Measurements from ENCODE around the gene RIMS4. TPM values are rescaled to one million over a fixed set of nuclear protein-coding genes. Genes with fewer than 3 reads are reported as not detected.
"Not testable (repeated sequence)": the region's sequence is repeated elsewhere in the genome, so short reads cannot be mapped to it uniquely, and the experiment has no call there.

RIMS4 gene
- total RNA-seq, 1 donor from 2014 or later, result 8.0 TPM

DNA sequence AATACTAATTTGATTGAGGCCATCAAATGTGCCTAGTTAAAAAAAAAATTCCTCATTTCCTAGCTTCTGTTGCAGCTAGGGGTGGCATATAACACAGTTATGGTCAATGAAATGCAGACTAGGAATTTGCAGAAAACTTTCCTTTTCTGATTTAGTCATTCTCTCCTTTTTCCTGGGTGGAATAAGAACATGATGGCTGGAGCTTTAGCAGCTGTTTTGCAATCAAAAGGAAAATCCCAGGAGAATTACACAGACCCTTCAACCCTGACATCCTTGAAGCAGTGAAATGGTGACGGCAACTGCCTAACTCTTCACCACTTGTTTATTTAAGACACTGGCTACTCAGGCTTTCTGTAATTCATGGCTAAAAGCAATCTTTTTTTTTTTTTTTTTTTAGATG lies 23.1 kb upstream of the RIMS4 start:
- DNase-seq (ENCODE audit: low spot score) (no peak), ATAC-seq (no peak)

DNA sequence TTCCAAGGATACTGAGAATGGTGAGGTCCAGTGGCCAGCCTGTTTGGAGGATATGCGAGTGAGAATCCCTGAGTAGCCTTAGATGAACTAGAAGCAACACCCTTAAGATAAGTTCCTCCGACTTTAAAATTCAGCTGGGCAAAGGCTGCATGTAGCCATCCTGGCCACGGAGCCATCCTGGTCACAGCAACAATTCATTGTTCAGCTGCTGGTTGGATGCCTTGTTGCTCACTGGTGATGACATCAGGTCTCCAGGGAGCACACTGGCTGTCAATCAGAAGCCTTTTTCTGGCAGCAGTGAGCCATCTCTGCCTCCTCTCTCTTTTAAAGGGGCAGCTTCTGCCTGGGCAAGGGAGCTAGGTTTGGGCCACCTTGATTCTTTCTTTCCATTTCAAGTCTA lies 22.4 kb upstream of the RIMS4 start:
- DNase-seq (ENCODE audit: low spot score) (no peak), ATAC-seq (no peak)
- intact Hi-C loops (cut with DNase I), result no loop called here

More for the DNA sequence above, 23.1 kb upstream of the RIMS4 start:
- intact Hi-C loops (cut with DNase I), result no loop called here

DNA sequence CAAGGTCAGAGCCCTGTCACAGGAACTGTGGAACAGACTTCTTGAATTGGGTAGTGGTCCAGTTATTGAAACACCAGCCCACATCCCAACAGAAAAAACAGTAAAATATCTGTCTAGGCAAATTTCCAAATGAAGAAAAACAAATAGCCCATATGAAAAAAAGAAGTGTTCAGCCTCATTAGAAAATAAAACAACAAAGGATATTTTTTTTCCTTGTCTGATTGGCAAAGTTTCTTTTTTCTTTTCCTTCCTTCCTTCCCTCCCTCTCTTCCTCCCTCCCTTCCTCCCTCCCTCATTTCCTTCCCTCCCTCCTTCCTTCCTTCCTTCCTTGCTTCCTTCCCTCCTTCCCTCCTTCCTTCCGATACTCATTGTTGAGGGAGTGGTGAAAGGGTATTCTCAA lies 20.6 kb upstream of the RIMS4 start:
- DNase-seq (ENCODE audit: low spot score) (no peak), ATAC-seq (no peak)
- intact Hi-C loops (cut with DNase I), result no loop called here

DNA sequence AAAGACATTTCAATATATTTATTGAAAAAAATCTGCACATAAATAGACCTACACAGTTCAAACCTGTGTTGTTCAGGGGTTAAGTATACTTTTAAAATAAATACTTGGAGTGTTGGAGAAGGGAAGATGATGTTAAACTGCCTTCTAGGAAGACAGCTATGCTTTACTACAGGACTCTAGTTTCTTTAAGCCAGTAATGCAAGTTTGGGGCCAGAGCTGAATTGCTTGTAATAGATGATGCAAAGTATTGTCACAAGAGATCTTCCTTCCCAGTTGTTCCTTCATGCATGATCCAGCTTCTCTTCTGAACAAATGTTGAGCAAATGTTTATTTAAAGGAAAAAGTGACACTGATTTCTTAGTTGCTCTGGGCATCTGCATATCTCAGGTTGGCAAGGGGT lies 20.2 kb upstream of the RIMS4 start:
- DNase-seq (ENCODE audit: low spot score), result no peak
- intact Hi-C loops (cut with DNase I), result no loop called here
- ATAC-seq, result no peak

DNA sequence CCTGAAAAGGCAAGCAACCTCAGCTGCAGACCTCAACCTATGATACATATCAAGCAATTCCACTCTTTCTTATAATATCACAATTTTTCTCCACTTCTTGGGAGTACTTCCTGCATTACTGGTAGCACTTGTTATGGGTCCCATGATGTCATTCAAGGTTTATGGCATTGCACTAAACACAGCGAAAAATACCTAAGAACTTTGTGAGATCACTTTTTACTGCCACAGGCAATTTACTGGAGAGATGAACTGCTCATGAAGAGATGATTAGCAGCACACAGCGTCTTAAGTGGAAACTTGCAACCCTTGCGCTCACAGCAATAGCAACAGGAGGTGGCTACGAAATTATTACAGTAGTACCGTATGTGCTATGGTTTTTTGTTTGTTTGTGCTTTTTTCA lies 19.3 kb upstream of the RIMS4 start:
- intact Hi-C loops (cut with DNase I), result no loop called here
- no peak for DNase-seq (ENCODE audit: low spot score)
- no peak for ATAC-seq

DNA sequence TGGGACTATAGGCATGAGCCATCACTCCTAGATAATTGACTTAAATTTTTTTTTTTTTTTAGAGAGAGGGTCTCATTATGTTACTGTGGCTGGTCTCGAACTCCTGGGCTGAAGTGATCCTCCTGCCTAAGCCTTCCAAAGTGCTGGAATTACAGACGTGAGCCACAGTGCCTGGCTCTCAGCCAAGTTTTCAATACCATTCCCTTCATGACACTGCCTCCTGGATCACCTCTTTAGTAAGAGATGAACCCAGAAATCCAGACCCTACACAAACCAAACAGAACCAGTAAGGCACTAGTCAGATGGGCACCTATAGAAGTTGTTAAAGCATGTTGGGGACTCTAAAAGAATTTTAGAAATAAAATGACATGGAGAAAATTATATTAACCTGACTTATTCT lies 18.3 kb upstream of the RIMS4 start:
- DNase-seq (ENCODE audit: low spot score), result no peak
- no peak for ATAC-seq
- intact Hi-C loops (cut with DNase I), result no loop called here

DNA sequence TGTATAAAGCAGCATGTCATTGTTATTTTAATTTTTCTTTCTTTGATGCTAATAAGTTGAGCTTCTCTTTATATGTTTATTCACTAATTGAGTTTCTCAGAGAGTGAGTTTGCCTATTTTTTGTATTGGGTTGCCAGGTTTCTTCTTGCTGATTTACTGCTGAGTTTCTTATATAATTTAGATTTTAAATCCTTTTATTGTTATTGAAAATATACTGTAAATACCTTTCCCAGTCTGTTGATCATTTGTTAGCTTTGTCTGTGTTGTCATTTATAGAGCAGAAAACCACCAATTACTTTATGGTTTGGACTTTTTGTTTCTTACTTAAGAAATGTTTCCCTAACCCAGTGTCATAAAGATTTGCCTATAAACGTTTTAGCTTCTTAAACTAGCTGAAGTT lies 17.1 kb upstream of the RIMS4 start:
- ATAC-seq, result no peak
- DNase-seq (ENCODE audit: low spot score), result no peak
- intact Hi-C loops (cut with DNase I), result no loop called here

DNA sequence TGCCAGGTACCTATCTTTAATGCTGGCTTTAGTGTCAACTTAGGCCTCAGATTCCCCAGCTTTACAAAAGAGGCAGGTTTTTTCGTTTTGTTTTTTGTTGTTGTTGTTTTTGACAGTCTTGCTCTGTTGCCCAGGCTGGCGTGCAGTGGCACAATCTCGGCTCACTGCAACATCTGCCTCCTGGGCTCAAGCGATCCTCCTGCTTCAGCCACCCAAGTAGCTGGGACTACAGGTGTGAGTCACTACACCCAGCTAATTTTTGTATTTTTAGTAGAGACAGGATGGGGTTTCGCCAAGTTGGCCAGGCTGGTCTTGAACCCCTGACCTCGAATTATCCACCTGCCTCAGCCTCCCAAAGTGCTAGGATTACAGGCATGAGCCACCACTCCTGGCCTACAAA lies 11.2 kb upstream of the RIMS4 start:
- ATAC-seq; DNase-seq (ENCODE audit: low spot score); intact Hi-C loops (cut with DNase I): not testable (repeated sequence)

DNA sequence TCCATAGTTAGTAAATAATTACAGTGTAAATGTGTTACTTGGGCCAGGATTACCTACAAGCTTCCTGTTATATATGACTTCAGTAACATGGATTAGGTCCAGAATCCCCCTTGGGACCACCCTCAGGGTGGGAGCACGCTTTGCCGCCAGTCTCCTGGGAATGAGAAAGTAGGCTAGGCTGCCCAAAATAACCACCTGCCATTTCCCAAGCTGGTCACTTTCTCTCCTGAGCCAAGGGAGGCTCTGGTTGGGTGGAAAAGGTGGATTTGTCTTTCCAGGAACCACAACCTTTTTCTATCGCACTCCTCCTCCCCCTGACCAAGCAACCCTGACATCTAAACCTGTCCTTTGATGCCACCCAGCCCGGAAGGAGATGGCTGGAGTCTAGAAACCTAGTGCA lies 9.6 kb upstream of the RIMS4 start:
- no peak for DNase-seq (ENCODE audit: low spot score)
- no peak for ATAC-seq
- intact Hi-C loops (cut with DNase I), result no loop called here

DNA sequence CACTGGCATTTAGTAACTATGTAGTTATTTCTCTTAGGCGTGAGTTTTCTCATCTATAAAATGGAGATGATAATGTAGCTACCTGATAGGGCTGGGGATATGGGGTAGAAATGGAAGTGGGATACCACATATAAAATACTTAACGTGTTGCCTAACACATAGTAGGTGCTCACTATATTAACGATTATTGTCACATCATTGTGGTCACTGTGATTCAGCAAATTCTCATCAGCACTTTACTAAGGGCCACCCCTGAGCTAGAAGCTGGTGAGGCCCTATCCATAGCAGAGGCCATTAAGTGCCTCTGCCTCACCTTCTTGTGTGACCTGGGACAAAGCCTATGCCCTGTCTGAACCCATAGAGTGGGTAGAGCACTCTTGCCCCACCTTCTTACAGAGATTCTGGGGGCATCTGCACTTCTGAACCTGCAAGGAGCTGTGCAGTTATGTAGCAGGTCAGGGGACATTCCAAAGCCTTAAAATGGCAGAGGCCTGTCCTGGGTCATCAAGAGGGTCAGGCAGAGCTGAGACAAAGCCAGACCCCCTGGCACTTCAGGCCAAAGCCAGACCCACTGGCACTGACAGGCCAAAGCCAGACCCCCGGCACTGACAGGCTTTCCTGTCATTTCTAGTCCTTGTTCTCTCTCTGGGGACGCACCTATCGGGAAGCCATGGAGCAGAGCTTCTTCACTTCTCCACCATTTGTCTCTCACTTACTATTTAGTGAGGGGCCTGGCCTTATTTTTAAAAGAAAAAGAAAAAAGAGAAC lies 7.0 kb upstream of the RIMS4 start:
- no peak for ATAC-seq
- intact Hi-C loops (cut with DNase I), result no loop called here
- no peak for DNase-seq (ENCODE audit: low spot score)

DNA sequence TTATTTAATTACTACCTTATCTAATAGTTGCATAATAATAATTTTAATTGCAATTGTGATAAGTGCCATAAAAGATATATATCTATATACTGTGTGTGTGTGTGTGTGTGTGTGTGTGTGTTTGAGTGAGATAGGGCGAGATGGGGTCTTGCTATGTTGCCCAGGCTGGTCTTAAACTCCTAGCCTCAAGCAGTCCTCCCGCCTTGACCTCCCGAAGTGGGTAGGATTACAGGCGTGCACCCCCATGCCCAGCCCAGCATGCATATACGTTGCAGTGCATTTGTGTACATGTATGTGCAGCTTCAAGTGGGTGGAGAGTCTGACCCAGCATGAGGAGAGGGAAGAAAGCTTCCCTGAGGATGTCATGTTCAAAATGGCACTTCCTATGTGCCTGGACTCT lies 4.6 kb upstream of the RIMS4 start:
- intact Hi-C loops (cut with DNase I), result no loop called here
- no peak for DNase-seq (ENCODE audit: low spot score)
- no peak for ATAC-seq

DNA sequence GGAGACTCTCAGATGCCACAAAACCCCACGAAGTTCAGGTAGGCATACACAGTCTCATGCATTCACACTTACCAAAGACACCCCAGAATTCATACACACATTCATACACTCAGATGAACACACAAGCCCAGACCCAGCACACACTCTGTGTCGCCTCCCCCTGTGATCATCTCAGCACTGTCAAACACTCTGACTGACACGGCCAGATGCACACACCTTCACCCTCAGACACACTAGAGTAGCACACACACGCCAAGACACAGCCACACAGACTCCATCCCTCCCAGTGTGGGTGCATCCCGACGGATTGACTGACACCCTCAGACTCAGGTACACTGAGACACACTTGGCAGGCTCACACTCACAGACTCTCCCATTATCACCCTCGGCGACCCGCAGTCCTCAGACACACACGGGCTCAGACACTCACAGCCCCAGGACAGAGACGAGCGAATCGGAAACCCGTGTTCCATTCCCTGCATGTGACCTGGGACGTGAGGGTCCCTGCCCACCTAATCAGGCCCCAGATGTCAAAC lies 872 bp upstream of the RIMS4 start:
- ATAC-seq, result no peak
- no peak for DNase-seq (ENCODE audit: low spot score)
- intact Hi-C loops (cut with DNase I), result no loop called here

DNA sequence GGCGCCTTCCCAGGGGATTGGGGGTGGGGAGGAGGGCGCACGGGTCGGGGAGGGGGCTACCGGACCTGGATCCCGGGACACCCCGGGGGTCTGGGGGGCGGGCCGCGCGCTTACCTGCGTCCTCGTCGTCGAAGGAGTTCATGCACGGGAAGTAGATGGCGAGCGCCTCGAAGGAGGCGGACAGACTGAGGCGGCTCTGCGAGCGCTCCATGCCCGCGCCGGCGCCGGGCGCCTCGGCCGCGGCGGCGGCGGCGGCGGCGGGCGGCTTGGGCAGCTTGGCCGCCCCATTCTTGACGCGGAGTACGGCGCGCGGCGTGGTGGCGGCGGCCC lies 320 bp downstream of the RIMS4 start:
- no peak for DNase-seq (ENCODE audit: low spot score)
- intact Hi-C loops (cut with DNase I), result no loop called here
- no peak for ATAC-seq

DNA sequence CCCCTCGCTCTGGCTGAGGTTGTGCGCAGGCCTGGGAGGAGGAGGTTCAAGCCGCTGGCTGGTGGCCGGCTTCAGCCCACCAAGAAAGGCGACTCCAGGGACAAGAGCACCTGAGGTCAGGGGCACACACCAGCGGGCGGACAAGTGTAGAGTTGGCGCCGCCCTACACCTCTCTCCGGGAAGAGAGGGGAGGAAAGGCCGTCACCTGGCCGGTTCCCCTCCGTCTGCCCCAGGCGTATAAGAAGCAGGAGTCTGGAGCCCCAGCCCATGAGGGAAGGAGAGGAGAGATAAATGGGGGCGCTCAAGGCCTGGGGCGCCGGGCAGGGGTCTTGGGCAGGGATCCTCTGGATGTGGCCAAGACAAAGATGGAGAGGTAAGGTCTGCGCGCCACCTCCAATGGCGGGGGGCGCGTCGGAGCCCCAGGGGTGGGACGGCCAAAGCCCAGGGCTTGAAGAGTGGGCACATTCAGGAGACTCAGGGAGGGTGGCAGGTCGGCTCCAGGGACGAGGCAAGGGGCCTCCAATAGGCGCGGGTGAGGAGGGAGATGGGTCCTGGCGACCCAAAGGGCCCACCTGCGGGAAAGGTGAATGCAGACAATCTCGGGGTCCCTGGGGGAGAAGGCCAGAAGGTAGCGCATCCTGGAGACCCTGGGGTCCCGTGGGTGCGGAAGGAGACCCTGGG lies 826 bp downstream of the RIMS4 start:
- intact Hi-C loops (cut with DNase I), result no loop called here
- ATAC-seq (no peak), DNase-seq (ENCODE audit: low spot score) (no peak)

DNA sequence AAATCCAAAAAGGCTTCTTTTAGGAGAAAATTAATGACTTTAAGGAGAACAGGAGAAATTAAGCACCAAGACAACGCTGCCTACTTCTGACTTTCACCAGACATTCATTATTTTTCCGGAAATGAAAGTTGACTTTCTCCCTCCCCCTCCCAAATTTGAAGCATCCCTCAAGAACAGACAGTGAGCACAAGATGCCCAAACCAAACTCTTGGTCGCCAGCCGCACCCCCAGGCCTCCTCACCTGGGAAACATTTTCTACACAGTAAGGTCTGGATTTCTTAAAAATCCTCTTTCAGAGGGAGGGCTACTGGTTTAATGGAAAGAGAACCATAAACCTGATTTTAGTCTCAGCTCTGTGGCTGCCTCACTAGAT lies 2.7 kb downstream of the RIMS4 start:
- DNase-seq (ENCODE audit: low spot score) (no peak), ATAC-seq (no peak)
- intact Hi-C loops (cut with DNase I), result no loop called here

DNA sequence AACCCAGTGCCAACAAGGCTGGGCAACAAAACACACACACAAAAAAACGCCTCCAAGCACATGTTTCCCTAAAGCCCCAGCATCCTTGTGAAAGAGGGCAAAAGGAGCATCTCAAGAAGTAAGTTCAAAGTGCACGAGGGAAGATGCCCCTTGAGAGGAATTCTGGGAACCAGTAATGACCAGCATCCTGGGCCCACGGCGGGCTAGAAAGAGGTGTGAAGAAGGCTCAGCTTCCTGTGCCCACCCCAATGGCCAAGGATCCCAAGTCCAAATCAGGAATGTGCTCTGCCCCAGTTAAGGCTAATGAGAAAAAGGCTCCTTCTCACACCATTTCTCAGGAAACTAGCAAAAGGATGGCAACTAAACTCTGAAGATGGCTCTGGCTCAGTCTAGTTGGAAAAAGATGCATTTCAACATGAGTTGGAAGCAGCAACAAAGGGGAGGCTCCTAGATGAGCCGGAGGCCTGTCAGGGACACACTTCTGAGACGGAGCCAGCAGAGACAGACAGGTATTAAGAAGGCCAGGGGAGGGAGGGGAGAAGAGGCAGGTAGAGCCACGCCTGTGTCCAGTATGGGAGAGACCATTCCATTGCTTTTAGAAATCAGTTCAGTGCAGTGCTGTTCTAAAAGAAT lies 3.2 kb downstream of the RIMS4 start:
- no peak for DNase-seq (ENCODE audit: low spot score)
- intact Hi-C loops (cut with DNase I), result no loop called here
- no peak for ATAC-seq

DNA sequence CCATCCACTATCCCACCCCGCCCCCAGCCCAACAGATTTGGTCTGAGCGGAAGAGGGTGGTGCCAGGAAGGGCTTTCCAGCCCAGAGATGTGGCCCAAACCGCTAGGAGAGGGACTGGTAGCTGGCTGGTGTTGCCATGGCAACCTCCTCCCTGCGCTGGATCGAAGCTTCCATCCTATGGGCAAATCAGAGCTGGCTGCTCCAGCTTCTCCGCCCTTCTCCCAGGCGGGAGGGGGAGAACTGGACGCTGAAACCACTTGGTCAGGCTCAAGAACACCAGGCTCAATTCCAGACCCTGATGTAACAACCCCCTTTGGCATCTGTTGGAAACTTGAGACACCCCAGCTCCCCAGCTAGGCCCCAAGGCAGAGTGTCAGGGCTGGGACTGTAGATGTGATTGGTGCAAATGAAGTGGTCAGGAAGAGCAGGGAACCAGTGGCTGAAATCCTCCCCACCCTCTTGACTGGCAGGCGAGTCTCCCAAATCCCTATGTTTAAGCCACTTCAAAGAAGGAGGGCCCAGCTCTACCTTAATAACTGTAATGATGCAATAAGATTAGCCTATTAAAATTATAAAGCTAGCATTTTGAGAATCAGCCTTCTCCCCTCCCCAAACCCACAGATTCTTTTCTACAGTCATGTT lies 4.2 kb downstream of the RIMS4 start:
- peak; percentile 92 for ATAC-seq
- peak; percentile 73 for DNase-seq (ENCODE audit: low spot score)
- intact Hi-C loops (cut with DNase I), result no loop called here

DNA sequence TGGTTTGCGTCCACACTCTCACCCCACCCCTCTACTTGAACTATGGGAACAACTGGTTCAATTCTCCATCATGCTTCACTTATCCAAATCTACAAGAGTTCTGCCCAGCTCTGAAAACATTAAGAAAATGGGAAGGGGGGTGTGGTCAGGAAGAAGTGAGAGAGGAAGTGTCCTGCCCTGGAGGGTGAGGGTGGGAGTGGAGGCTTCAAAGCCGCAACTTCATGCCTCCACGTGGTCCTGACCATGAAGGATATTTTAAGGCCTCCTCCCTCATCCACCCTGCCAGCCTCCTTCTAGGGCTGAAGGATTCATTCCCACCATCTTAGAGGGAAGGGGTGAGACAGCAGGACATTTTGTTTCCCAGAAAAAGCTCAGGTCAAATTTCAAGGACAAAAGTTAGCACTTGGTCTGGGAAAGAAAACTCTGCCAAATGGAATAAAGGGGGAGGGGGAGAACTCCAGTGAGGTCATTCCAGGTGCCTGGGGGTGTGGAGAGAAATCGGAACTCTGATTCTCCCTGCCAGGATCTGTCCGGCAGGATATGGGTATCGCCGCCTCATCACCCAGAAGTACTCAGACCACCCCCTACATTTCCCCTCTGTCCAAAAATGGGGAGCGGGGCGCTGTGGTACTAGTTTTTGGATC lies 4.9 kb downstream of the RIMS4 start:
- intact Hi-C loops (cut with DNase I), result no loop called here
- DNase-seq (ENCODE audit: low spot score) (no peak), ATAC-seq (no peak)

DNA sequence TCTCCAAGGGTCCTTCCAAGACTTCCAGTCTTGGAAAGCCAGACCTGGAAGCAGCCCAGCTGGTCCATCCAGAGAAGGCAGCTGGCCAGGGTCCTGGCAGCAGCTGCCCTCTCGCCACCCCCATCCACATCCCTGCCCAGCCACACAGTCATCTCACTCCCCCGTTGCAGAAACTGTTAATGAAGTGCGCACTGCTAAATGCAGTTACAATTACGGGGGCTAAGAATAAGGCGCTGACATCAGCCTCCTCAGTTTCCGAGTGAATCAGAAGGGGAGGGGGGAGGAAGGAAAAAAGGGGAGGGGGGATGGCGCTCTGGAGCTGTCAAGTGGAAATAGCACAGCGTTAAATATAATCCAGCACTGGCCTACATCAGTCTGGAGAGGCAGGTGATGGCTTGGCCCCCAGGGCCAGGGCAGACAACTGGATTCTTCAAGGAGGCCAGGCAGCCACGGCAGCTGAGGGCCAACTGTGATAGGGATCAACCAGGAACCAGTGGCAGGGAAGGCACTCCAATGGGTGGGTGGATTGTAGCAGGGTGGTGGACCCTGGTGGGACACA lies 6.9 kb downstream of the RIMS4 start:
- ATAC-seq, result no peak
- DNase-seq (ENCODE audit: low spot score), result no peak
- intact Hi-C loops (cut with DNase I), result no loop called here
